Ovary (tissue), 3 donors: ENCODE measurements around the gene HAVCR2.

ENCODE experiments used
- EP300 ChIP-seq: sonication (generic); formaldehyde crosslinking; IDR thresholded peaks from one replicate; pipeline ENCODE4 v1.6.1; 2017; ENCODE audit warnings: antibody characterized with exemption
- POLR2A ChIP-seq: fragments of 450-650 bp; IDR thresholded peaks from one replicate; pipeline ENCODE4 v1.6.1; 2017; ENCODE audit warnings: antibody characterized with exemption, mild to moderate bottlenecking, moderate library complexity
- TF ChIP-seq, protein P1 (sequence below), 3 donors: fragments of 450-650 bp in 2 of 3; fragments of 200-600 bp in 1 of 3; IDR thresholded peaks; one replicate each; pipeline versions ENCODE4 v1.5.1 to v1.8.0; 2016 to 2022; ENCODE audit warnings: antibody characterized with exemption in 3 of 3, mild to moderate bottlenecking in 1 of 3
- donor health status: DM: no; HTN: no; CAD: no.

DNA sequence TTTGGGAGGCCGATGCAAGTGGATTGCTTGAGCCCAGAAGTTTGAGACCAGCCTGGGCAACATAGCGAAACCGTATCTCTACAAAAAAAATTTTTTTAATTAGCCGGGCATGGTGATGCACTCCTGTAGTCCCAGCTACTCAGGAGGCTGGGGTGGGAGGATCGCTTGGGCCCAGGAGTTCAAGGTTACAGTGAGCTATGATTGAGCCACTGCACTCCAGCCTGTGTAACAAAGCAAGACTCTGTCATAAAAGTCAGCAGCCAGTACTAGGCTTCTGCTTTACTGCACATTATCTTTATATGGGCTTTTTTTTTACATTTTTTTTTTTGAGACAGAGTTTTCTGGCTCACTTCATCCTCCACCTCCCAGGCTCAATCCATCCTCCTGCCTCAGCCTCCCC lies 40.5 kb downstream of the HAVCR2 start:
- no peak for TF ChIP-seq POLR2A
- TF ChIP-seq, protein P1, sequence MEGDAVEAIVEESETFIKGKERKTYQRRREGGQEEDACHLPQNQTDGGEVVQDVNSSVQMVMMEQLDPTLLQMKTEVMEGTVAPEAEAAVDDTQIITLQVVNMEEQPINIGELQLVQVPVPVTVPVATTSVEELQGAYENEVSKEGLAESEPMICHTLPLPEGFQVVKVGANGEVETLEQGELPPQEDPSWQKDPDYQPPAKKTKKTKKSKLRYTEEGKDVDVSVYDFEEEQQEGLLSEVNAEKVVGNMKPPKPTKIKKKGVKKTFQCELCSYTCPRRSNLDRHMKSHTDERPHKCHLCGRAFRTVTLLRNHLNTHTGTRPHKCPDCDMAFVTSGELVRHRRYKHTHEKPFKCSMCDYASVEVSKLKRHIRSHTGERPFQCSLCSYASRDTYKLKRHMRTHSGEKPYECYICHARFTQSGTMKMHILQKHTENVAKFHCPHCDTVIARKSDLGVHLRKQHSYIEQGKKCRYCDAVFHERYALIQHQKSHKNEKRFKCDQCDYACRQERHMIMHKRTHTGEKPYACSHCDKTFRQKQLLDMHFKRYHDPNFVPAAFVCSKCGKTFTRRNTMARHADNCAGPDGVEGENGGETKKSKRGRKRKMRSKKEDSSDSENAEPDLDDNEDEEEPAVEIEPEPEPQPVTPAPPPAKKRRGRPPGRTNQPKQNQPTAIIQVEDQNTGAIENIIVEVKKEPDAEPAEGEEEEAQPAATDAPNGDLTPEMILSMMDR (IDR thresholded peaks at IDR 0.05): no peak
- TF ChIP-seq EP300: no peak
